HG03439 (cell line): ENCODE data around the gene KSR2.
A peak's percentile ranks its signal among the peaks of the same experiment; 100 is the strongest.
"Not testable (repeated sequence)": the region's sequence is repeated elsewhere in the genome, so short reads cannot be mapped to it uniquely, and the experiment has no call there.

ENCODE experiments used
- ATAC-seq: cut with Tn5 transposase; IDR thresholded peaks from one replicate; pipeline ENCODE4 v1.9.1; 2021; ENCODE audit warnings: mild to moderate bottlenecking, moderate library complexity; ENCODE audit not compliant: unreplicated experiment

Gene KSR2

DNA sequence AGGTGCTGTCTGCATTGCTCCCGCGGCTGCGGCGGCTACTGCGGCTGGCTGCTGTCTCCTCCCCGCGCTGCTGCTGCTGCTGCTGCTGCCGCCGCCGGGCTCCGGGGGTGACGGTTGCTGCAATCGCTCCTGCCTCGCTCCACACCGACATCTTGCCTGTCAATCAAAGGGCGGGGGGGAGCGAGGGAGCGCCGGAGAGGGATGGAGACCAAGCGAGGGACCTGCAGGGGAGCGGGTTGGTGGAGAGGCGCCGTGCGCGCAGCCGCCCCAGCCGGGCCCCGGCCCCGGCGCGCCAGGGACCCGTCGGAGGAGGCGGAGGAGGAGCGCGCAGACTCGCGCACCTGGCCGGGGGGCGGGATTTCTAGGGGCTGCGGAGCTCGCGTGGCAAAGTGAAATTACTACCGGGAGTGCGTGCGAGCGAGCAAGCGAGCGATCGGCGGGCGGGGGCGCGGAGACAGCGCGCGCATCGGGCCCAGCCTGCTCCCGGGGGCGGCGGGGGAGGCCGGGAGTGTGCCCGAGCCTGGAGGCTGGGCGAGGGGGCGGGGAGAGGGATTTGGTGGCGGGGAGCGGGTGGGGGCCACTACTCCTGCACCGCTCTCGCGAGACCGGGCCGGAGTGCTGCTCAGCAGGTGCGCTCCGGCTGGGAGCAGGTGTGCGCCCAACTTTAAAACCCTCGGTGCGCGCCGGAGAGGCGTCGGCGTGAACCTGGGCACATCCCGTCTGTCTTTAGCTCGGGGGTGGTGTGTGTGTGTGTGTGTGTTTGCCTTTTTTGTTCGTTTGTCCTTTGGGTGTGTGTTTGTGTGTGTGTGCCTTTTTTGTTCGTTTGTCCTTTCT, at the start of gene KSR2:
KSR2 (minus strand) TSS at position 165 of the 834 bp plus-strand sequence. CDS start 735 bp downstream, outside the sequence.
- peak; percentile 83 for ATAC-seq

DNA sequence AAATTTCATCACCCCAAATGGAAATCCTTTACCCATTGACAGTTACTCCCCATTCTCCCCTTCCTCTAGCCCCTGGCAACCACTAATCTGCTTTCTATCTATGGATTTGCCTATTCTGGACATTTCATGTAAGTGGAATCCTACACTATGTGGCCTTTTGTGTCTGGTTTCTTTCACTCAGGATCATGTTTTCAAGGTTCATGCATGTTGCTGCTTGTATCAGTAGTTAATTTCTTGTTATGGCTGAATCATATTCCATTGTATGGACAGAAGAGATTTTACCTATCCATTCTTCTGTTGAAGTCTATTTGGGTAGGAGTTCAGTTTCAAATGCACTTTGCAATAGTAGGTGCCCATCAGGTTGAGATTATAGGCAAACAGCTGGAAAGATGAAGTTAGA, 49.1 kb upstream of the KSR2 start:
- ATAC-seq: no peak

DNA sequence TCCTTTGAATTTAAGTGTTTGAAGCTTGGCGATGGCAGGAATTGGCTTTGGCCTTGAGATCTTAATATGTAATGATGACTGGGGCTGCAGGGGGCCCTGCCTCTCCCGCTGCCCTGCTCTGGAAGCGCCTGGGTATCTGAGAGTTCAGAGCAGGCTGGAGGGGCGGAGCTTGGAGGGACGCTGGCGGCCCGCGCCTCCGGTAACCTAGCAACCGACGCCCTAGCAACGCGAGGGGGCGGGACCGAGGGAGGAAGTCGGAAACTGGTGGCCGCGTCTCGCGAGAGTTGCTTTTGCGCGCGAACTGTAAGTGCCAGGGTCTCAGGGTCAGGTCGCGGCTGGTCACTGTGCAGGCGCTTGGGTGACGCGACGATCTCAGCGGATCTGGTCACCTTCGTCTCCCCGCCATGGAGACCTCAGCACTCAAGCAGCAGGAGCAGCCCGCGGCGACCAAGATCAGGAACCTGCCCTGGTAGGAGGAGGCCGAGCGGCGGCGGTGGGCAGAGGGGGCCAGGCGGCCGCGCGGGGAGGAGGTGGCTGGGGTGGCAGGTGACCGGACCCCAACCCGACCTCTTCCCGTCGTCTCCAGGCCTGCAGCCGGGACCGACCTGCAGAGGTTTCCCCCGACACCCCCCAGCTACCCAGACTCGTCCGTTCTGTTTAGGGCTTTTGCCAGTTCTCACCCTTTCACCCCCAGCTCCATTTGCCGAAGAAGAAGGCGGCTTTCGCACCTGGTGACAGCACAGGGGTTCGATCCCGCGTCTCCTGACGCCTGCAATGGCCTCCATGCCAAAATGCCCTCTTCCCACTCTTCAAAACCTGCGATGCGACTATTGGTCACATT, 47.9 kb upstream of the KSR2 start, which contains the start of gene RFC5:
RFC5 (plus strand) TSS at position 280 of the 841 bp plus-strand sequence; CDS start at position 405, 125 bp downstream.
- ATAC-seq: peak; percentile 96

DNA sequence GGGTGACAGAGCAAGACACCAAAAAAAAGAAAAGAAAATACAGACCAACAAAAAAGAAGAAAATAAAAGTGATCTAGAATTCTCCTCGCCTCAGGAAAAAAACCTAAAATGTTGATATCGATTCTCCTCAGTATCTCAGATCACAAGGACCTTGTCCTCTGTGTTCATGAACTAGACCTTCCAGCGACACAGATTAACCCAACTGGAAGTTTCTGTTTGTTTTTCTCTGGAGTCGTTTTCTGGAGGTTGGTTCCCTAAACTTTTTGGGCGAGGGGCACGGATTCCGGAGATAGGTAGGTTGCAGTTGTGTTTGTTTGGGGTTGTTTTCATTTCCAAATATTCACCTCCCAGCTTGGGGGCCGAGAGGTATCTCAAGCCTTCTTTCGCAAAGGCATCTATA, 47.2 kb upstream of the KSR2 start:
- ATAC-seq: no peak

DNA sequence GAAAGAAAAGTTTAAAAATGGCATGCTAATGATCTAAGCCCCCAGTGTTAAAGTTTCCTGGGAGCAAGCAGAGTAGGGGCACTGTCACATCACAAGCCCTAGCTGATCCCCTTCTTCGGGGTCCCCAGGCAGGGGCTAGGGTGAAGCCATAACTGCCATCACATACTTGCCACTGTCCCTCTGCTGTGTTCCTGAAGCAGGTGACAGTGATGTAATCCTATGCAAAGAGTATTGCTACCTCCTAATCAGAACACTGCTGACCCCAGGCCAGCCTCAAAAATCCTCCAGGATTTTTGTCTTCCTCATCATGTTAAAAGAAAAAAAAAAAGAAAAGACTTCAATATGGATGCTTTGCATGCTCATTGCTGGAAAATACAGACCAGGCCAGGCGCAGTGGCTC, 46.5 kb upstream of the KSR2 start:
- no peak for ATAC-seq

DNA sequence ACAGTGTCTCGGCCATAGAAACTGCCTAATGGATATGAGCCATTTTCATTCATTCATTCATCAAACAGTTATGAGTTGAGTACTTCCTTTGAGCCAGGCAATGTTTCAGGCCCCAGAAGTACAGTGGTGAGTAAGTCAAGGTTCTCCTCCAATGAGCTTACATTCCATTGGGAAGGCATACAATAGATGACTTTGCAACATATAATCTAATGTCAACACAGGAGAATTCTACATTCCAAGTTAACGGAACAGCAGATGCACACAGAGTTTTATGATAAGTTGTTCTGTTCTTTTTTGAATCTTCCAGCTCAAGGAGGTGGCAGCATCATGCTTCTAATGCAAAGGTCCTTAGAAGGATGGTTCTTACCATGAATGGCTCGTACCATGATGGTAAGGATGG, 44.5 kb upstream of the KSR2 start:
- no peak for ATAC-seq

DNA sequence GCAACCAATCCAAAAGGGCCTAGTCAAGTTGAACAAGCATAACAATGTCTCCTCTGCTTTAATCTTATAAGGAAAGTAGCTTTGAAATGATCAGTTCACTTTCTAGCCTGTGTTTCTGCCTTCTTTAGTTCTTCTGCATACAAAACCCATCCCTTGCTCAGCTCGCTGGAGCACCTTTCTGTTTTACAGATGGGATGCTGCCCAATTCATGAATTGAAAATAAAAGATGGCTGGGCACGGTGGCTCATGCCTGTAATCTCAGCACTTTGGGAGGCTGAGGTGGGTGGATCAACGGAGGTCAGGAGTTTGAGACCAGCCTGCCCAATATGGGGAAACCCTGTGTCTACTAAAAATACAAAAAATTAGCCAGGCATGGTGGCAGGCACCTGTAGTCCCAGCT, 43.2 kb upstream of the KSR2 start:
- ATAC-seq: no peak

DNA sequence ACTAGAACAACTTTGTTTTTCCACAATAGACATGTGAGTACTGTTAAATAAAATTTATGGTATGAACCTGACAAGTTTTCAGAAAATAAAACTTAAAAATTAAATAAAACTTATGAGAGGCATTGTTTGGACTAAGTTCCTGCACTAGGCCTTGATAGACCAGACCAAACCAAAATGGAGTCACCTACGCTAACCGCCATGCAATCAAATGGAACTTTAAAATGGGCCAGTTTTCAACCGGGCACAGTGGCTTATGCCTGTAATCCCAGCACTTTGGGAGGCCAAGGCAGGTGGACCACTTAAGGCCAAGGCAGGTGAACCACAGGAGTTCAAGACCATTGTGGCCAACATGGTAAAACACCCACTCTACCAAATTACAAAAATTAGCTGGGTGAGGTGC, 42.6 kb upstream of the KSR2 start:
- no peak for ATAC-seq

DNA sequence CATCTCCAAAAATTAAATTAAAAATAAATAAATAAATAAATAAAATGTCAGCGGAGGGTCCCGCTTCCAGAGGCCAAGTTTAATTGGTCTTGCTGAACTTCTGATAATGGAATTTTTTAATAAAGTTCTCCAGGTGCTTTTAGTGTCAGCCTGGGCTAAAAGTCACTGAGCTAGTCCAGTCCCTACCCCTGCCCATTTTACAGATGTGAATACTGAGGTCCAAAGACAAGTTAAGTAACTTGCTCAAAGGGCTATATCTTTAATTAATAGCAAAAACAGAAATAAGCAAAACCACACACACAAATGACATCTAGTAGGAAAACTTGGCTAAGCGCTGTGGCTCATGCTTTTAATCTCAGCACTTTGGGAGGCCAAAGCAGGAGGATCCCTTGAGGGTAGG, 42.1 kb upstream of the KSR2 start:
- ATAC-seq: no peak

DNA sequence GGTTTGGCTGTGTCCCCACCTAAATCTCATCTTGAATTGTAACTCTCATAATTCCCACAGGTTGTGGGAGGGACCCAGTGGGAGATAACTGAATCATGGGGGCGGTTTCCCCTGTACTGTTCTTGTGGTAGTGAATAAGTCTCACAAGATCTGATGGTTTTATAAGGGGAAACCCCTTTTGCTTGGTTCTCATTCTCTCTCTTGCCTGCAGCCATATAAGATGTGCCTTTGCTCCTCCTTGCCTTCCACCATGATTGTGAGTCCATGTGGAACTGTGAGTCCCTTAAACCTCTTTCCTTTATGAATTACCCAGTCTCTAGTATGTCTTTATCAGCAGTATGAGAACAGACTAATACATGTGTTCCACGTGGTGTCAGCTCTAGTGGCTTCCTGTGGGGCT, 31.0 kb upstream of the KSR2 start:
- ATAC-seq: not testable (repeated sequence)

DNA sequence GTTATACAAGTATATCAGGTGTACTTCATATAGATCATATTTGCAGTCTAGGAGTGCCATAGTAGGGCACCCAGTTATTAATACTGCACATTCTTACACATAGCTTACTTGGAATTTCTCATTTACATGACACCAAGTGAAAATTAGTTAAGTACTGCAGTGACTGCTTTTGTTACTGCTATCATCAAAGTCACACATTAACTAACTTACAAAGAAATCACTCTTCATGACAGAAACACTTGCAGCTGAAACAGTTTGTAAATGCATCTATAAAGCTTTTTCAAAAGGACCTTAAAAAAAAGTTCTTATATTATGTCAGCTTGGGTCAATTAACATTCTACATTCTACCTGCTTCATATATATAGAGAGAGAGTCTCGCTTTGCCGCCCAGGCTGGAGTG, 29.9 kb upstream of the KSR2 start:
- ATAC-seq: no peak

DNA sequence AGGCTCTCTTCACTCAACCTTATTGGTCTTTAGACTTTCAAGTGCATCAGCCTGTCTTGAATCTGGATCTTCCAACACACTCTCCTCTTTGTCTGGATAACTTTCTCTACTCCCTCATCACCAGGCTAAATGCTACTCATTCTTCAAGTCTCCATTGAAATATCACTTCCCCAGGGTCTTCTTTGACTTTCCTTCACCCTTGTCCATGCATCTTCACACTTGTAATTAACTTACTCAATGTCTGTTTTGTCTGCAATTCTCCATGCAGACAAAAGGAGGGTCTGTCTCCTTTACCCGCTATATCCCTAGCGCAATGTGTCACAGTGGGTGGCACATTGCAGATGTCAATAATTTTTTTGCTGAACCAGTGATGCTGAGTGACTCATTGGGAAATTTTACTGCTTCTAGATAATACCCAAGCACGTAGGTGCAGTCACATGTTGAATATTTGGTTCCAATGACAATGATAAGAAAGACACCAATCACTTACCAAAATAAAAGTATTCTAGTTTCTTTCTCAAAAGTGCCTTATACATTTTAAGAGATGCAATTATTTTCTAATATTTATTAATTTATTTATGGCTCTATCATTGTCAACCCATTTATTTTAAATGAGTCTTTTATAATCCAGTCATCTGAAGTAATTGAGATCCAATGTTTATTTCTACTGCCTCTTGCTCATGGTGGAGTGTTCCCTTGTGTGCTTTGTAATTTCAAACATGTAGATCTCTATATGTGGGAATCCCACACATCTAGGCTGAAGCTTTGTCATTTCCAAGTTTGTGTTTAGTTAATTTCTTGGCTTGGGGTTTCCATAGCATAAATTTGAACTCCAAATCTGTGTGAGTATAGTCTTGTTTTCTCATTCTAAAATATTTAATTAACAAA, 26.0 kb upstream of the KSR2 start:
- ATAC-seq: no peak

DNA sequence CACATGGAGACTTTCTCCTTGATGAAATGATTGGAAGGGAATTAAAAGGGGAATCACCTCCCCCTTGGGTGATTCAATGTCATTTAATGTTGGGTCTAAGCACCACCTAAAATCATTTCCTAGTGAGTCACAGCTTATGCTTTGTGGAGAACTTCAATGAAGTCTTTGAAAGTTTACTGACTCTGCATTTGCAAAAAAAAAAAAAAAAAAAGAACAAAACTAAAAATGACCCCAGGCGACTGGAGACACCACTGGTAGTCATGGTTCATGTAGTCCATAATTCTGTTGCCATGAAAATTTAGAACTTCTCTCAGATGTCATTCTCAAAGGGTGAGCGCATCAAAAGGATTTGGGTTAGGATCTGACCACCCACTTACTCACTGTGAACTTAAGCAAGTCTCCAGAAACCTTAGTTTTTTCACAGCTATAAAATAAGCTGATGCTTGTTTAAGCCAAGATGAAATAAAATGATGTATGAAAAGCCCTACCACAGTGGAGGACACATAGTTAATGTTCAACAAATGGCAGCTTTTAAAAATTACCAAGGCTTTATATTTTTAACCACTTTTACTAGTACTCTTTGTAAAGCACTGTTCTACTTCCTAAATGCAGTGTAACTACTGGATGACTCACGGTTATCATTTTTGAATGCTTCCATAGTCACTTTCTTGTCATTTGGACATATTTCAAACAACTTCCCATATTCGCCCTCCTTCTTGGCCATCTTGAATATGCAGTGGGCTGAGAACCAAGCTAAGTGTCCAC, 18.1 kb upstream of the KSR2 start:
- no peak for ATAC-seq

DNA sequence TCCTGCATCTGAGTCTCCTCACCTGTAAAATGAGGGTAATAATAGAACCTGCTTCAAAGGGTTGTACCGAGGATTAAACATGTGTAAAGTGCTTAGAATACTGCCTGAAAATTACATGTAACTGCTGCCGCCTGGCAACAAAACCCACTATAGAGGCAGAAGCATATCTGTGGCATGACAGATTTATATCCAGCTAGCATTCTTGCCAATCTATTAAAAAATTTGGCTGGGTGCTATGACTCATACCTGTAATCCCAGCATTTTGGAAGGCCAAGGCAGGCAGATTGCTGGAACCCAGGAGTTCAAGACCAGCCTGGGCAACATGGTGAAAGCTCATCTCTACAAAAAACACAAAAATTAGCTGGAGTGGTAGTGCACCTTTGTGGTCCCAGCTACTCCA, 16.4 kb upstream of the KSR2 start:
- no peak for ATAC-seq

DNA sequence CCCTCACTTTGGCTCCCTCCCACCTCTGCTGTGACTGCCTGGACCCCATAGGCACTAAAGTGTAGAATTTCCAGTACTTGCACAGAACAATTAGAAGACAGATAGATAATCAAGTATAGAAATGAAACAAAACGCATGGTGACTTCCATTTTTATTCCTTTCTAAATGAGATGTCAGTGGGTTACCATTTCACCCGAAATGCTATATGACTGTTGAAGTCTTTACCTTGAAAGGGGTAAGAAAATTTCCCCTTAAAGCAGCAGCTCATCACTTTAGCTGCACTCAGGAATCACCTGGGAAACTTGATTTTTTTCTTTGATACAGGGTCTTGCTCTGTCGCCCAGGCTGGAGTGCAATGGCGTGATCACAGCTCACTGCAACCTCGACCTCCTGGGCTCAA, 12.5 kb upstream of the KSR2 start:
- ATAC-seq: no peak

DNA sequence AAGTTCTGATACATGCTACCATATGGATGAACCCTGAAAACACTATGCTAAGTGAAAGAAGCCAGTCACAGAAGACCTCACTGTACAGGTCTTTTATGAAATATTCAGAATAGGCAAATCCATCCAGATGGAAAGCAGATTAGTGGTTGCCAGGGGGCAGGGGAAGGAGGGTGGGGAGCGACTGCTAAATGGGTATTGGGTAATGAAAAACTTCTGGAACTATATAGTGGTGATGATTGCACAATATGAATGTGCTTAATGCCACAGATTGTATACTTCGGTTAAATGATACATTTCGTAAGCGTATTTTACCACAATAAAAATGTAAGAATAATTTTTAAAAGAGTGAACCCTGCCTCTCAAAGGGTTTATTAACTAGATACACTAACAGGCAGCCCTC, 11.8 kb upstream of the KSR2 start:
- no peak for ATAC-seq

DNA sequence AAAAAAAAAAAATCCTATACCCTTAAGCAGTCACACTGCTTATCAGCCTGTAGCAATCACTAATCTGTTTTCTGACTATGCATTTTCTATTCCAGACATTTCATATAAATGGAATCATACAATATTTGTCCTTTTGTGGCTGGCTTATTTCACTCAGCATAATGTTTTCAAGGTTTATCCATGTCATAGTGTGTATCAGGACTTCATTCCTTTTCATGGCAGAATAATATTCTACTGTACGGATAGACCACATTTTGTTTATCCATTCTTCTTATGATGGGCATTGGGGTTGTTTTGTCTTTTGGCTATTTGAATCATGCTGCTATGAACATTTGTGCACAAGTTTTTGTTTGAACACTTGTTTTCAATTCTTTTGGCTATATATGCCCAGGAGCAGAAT, 8.6 kb upstream of the KSR2 start:
- ATAC-seq: no peak

DNA sequence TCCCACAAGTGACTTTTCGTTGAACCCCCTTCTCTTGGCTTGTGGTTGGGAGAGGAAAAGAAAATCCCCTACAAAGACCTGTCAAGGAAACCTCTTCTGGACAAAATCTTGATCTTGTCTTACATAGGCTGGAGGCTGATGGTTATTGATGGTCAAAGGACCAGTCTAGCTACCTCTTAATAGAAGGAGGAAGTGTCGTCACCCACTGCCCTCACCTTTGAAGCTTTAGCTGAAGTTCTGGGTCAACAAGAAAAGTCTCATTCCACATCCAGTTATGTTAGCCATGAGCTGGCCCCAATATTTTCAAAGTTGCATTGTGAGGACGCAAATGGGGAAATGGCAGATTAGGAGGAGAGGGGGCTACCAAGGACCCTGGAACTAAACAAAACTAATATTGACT, 6.2 kb upstream of the KSR2 start:
- no peak for ATAC-seq

DNA sequence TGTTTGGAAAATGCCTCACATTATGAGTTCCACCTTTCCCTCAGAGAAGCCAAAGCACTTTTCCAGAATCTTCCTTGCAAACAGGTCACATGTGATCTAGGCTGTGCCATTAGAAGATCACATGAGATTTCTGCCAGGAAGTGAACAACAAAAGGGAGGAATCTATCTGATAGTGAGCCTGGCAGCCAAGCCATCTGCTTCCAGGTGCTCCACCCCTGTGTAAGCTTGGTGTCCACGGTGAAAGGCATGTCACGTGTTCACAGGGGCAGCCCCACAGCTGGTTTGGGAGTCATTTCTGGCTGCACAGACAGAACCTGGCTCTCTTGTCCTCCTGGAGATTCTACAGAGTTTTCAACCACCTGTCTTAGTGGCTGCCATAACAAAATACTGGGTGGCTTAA, 3.5 kb upstream of the KSR2 start:
- ATAC-seq: no peak

DNA sequence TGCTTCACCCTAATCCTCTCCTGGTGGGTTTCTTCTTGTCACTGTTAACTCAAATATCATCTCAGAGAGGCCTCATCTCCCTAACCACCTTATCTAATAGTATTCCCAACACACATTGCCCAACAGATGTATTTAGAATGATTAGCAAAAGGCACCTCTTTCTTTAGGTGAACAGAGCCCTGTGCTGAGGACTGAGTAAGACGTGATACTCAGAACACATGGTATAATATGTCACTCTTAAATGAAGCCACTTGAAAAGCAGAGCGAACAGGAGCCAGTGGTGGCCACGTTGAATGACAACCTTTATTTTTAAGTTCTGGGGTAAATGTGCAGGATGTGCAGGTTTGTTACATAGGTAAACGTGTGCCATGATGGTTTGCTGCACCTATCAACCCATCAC, 1.5 kb upstream of the KSR2 start:
- ATAC-seq: no peak
